H1 (cell line): Measurements from ENCODE around the gene SERPINB2. TPM values are rescaled to one million over a fixed set of nuclear protein-coding genes. Genes with fewer than 3 reads are reported as not detected.

Source experiments
- CTCF ChIA-PET: fragments of 300-600 bp; sonication (Branson Sonifier 250); formaldehyde crosslinking; loops from one replicate; lab custom pipeline; 2021; ENCODE audit not compliant: partially characterized antibody; lab: Charles Lee
- POLR2A ChIA-PET: fragments of 300-600 bp; sonication (Branson Sonifier 250); formaldehyde crosslinking; loops from one replicate; lab custom pipeline; 2021; ENCODE audit warnings: inconsistent platforms; ENCODE audit not compliant: partially characterized antibody; lab: Charles Lee
- DNase-seq, 2 experiments: peaks; one replicate each; pipeline versions ENCODE4 v3.0.0 to v3.0.0-alpha.2; 2010 to 2022; ENCODE audit warnings: low spot score in 2 of 2, low read depth in 1 of 2, mixed read lengths in 1 of 2
- FAIRE-seq: peaks from 2 replicates; lab custom pipeline; 2011; peaks lifted over from hg19 to GRCh38; lab: Jason Lieb, UNC
- H2AFZ ChIP-seq: 2 replicates; pipeline ENCODE4 v1.8.1; 2012; ENCODE audit warnings: low read length, inconsistent platforms
- H2AK5ac ChIP-seq: 2 replicates; pipeline ENCODE4 v1.6.1; 2013; ENCODE audit warnings: low read depth, low read length
- H2BK120ac ChIP-seq: replicated peaks from 2 replicates; pipeline ENCODE3; 2013; ENCODE audit warnings: low read depth, low read length, inconsistent platforms
- H2BK12ac ChIP-seq: 2 replicates; pipeline ENCODE4 v1.6.1; 2013; ENCODE audit warnings: low read depth, low read length
- H2BK15ac ChIP-seq: 2 replicates; pipeline ENCODE4 v1.6.1; 2013; ENCODE audit warnings: low read length
- H2BK20ac ChIP-seq: 2 replicates; pipeline ENCODE4 v1.6.1; 2013; ENCODE audit warnings: low read length
- H2BK5ac ChIP-seq: 2 replicates; pipeline ENCODE4 v1.6.1; 2013; ENCODE audit warnings: low read depth, low read length
- H3K14ac ChIP-seq: 2 replicates; pipeline ENCODE4 v1.6.1; 2013; ENCODE audit warnings: inconsistent platforms; ENCODE audit not compliant: insufficient read length
- H3K18ac ChIP-seq: 2 replicates; pipeline ENCODE4 v1.6.1; 2013; ENCODE audit warnings: low read length; ENCODE audit errors: extremely low read depth
- H3K23ac ChIP-seq: 2 replicates; pipeline ENCODE4 v1.6.1; 2013; ENCODE audit warnings: inconsistent platforms; ENCODE audit not compliant: insufficient read length
- H3K23me2 ChIP-seq: 2 replicates; pipeline ENCODE4 v1.6.1; 2013; ENCODE audit warnings: low read depth, low read length
- H3K27ac ChIP-seq: 2 replicates; pipeline ENCODE4 v1.6.1; 2011; ENCODE audit warnings: low read depth, low read length, inconsistent platforms
- H3K27me3 ChIP-seq, 4 experiments: replicated peaks in 1 of 4; 1 replicate in 1 of 4; 2 replicates in 3 of 4; pipeline versions ENCODE4 v1.6.1 to v1.8.1; 2011 to 2013; ENCODE audit warnings: low read length in 3 of 4, mild to moderate bottlenecking in 3 of 4, inconsistent platforms in 2 of 4, mixed read lengths in 2 of 4, moderate library complexity in 1 of 4; ENCODE audit not compliant: control insufficient read depth in 3 of 4, insufficient read depth in 3 of 4; ENCODE audit errors: extremely low read depth in 1 of 4
- H3K36me3 ChIP-seq, 4 experiments: 2 replicates each; pipeline versions ENCODE4 v1.6.1 to v1.8.1; 2011 to 2013; ENCODE audit warnings: mild to moderate bottlenecking in 4 of 4, low read length in 3 of 4, moderate library complexity in 2 of 4, control low read depth in 1 of 4, inconsistent platforms in 1 of 4; ENCODE audit not compliant: insufficient read depth in 4 of 4, control insufficient read depth in 2 of 4
- H3K4ac ChIP-seq: replicated peaks from 2 replicates; pipeline ENCODE3; 2013; ENCODE audit warnings: low read length, low read depth, mixed read lengths, inconsistent platforms; ENCODE audit not compliant: insufficient read length
- H3K4me1 ChIP-seq, 4 experiments: replicated peaks in 1 of 4; 1 replicate in 1 of 4; 2 replicates in 3 of 4; pipeline versions ENCODE4 v1.6.1 to v1.8.1; 2011 to 2013; ENCODE audit warnings: low read length in 3 of 4, inconsistent platforms in 2 of 4, mixed read lengths in 1 of 4; ENCODE audit not compliant: insufficient read depth in 4 of 4, control insufficient read depth in 3 of 4
- H3K4me2 ChIP-seq, 2 experiments: 2 replicates each; pipeline versions ENCODE4 v1.6.1 to v1.8.1; 2011 to 2013; ENCODE audit warnings: low read depth in 2 of 2, low read length in 2 of 2, control low read depth in 1 of 2, inconsistent platforms in 1 of 2, mild to moderate bottlenecking in 1 of 2; ENCODE audit not compliant: insufficient read depth in 1 of 2
- H3K4me3 ChIP-seq, 4 experiments: fragments of 200-600, 300-600 bp in 1 of 4; sonication (generic), shearing (Covaris generic), sonication (Bioruptor Twin) in 1 of 4; 2 replicates each; pipeline versions ENCODE4 v1.5.1 to v1.8.1; 2011 to 2016; ENCODE audit warnings: low read length in 4 of 4, low read depth in 3 of 4, control low read depth in 2 of 4, inconsistent platforms in 2 of 4, mild to moderate bottlenecking in 2 of 4, mixed read lengths in 1 of 4, moderate library complexity in 1 of 4; ENCODE audit not compliant: insufficient read depth in 2 of 4; ENCODE audit errors: extremely low read depth in 1 of 4
- H3K56ac ChIP-seq: replicated peaks from 2 replicates; pipeline ENCODE3; 2013; ENCODE audit warnings: low read depth, mild to moderate bottlenecking, mixed read lengths, low read length, inconsistent platforms; ENCODE audit not compliant: insufficient read length
- H3K79me1 ChIP-seq: 2 replicates; pipeline ENCODE4 v1.6.1; 2013; ENCODE audit warnings: low read depth, low read length, control low read depth
- H3K79me2 ChIP-seq, 2 experiments: 2 replicates each; pipeline versions ENCODE4 v1.6.1 to v1.8.1; 2012 to 2013; ENCODE audit warnings: low read length in 2 of 2, mild to moderate bottlenecking in 2 of 2, inconsistent platforms in 1 of 2; ENCODE audit not compliant: insufficient read depth in 2 of 2, control insufficient read depth in 1 of 2
- H3K9ac ChIP-seq, 4 experiments: replicated peaks in 1 of 4; 1 replicate in 1 of 4; 2 replicates in 3 of 4; pipeline versions ENCODE4 v1.6.1 to v1.8.1; 2011 to 2013; ENCODE audit warnings: low read depth in 3 of 4, low read length in 3 of 4, control low read depth in 2 of 4, mild to moderate bottlenecking in 2 of 4, moderate library complexity in 2 of 4, inconsistent platforms in 1 of 4; ENCODE audit errors: extremely low read depth in 1 of 4
- H3K9me3 ChIP-seq, 2 experiments: 2 replicates each; pipeline versions ENCODE4 v1.6.1 to v1.8.1; 2012 to 2013; ENCODE audit warnings: mild to moderate bottlenecking in 2 of 2, moderate library complexity in 2 of 2, control low read depth in 1 of 2, inconsistent platforms in 1 of 2, low read depth in 1 of 2, low read length in 1 of 2, mixed read lengths in 1 of 2; ENCODE audit not compliant: insufficient read depth in 2 of 2
- H4K20me1 ChIP-seq, 2 experiments: replicated peaks in 1 of 2; 2 replicates each; pipeline versions ENCODE3 to v1.8.1; 2011 to 2013; ENCODE audit warnings: inconsistent platforms in 2 of 2, low read length in 2 of 2, mild to moderate bottlenecking in 1 of 2; ENCODE audit not compliant: insufficient read depth in 2 of 2, control insufficient read depth in 1 of 2
- H4K5ac ChIP-seq: 2 replicates; pipeline ENCODE4 v1.6.1; 2013; ENCODE audit warnings: low read length, low read depth, mixed read lengths, inconsistent platforms; ENCODE audit not compliant: insufficient read length
- H4K8ac ChIP-seq: 2 replicates; pipeline ENCODE4 v1.8.0; 2013; ENCODE audit warnings: mild to moderate bottlenecking, moderate library complexity, low read length, inconsistent platforms; ENCODE audit not compliant: insufficient read depth; ENCODE audit errors: extremely low read depth
- H4K91ac ChIP-seq: replicated peaks from 2 replicates; pipeline ENCODE3; 2013; ENCODE audit warnings: low read length, mixed read lengths, inconsistent platforms; ENCODE audit not compliant: insufficient read length
- ATF3 ChIP-seq: IDR thresholded peaks from 2 replicates; pipeline ENCODE4 v1.6.1; 2011; ENCODE audit warnings: low read depth, mild to moderate bottlenecking, low read length; ENCODE audit not compliant: insufficient read depth
- BACH1 ChIP-seq: IDR thresholded peaks from 2 replicates; pipeline ENCODE4 v1.6.1; 2012; ENCODE audit warnings: low read length, improper control_type of control experiment
- BRCA1 ChIP-seq: IDR thresholded peaks from 2 replicates; pipeline ENCODE4 v1.6.1; 2012; ENCODE audit warnings: low read depth, low read length, improper control_type of control experiment
- CBX5 ChIP-seq: fragments of 300-800, 300-1000 bp; sonication (generic); IDR thresholded peaks from 2 replicates; pipeline ENCODE4 v1.7.1; 2016; ENCODE audit warnings: antibody characterized with exemption, low read length, low read depth
- FOSL1 ChIP-seq: IDR thresholded peaks from 2 replicates; pipeline ENCODE4 v1.6.1; 2011; ENCODE audit warnings: mild to moderate bottlenecking, low read depth, low read length, moderate library complexity; ENCODE audit not compliant: insufficient read depth
- HDAC6 ChIP-seq: IDR thresholded peaks from one replicate; pipeline ENCODE4 v1.7.1; 2012; ENCODE audit warnings: low read depth, mild to moderate bottlenecking, inconsistent platforms, low read length, moderate library complexity
- JUND ChIP-seq: IDR thresholded peaks from 2 replicates; pipeline ENCODE4 v1.6.1; 2011; ENCODE audit warnings: mild to moderate bottlenecking, improper control_type of control experiment, low read length
- NRF1 ChIP-seq: IDR thresholded peaks from 2 replicates; pipeline ENCODE4 v1.6.1; 2011; ENCODE audit warnings: mild to moderate bottlenecking, low read depth, low read length, improper control_type of control experiment
- PHF8 ChIP-seq: fragments of 200-600 bp; sonication (generic); conservative IDR thresholded peaks from 2 replicates; pipeline ENCODE4 v1.7.1; 2012; ENCODE audit warnings: low read depth, mild to moderate bottlenecking, inconsistent platforms, low read length, moderate library complexity
- SP4 ChIP-seq: IDR thresholded peaks from 2 replicates; pipeline ENCODE4 v1.6.1; 2012; ENCODE audit warnings: low read length, inconsistent platforms
- ZNF274 ChIP-seq: IDR thresholded peaks from 2 replicates; pipeline ENCODE4 v1.7.0; 2012; ENCODE audit warnings: low read length, borderline replicate concordance; ENCODE audit errors: extremely low read depth
- WGBS, 2 experiments: shearing (Covaris generic) in 1 of 2; methylation state at CpG; one replicate each; pipeline versions ENCODE4 v1.1.6 to v1.1.7; 2013 to 2015; ENCODE audit warnings: low lambda C conversion rate in 2 of 2, mixed read lengths in 2 of 2, inconsistent platforms in 1 of 2, low coverage in 1 of 2, missing lambda C conversion rate in 1 of 2; ENCODE audit not compliant: insufficient replicate concordance in 2 of 2, insufficient coverage in 1 of 2, insufficient read length in 1 of 2; ENCODE audit errors: extremely low coverage in 1 of 2, missing lambda C conversion rate in 1 of 2; 5-methylcytosine and 5-hydroxymethylcytosine counted together
- polyA plus RNA-seq, 7 experiments: library from polyadenylated mRNA; depleted of rRNA in 3 of 7; stranded (reverse) in 5 of 7; unstranded in 2 of 7; fragments of >200 nt in 5 of 7; fragments of 200-250 nt in 2 of 7; gene quantifications; 1 replicate in 5 of 7; 2 replicates in 1 of 7; 4 replicates in 1 of 7; pipeline versions ENCODE4 v1.2.1 to v1.2.3, GENCODE V29; 2011 to 2013; ENCODE audit warnings: missing spikeins in 2 of 7, mixed read lengths in 2 of 7
- total RNA-seq: library from RNA; stranded (reverse); fragmentation: NEBNext Ultra II Directional; extraction: Animal tissue kit (Norgen Biotek cat#: 25700); gene quantifications from 2 replicates; pipeline ENCODE4 v1.2.1, GENCODE V29; 2021

Gene SERPINB2
- total and polyA plus RNA-seq, 2 of the 8 experiments (the other 6 are each of a cell fraction or from before 2014, with no cell fraction given), result not detected

- no peak overlapping the region for H2AK5ac ChIP-seq
- no peak overlapping the region for H3K4me2 ChIP-seq
- H3K14ac ChIP-seq, result no peak overlapping the region
- no peak overlapping the region for H4K8ac ChIP-seq
- no peak overlapping the region for H3K9ac ChIP-seq
- FAIRE-seq, result no peak
- H3K18ac ChIP-seq, result no peak overlapping the region
- no peaks in the 10 kb centered on the region for H3K79me1 ChIP-seq
- CTCF ChIA-PET, result interaction anchor here (0.6 to 1.4 kb wide), 3 partner anchors 11 to 390 kb away, joined by 3 to 5 read pairs (median 4); no protein-coding TSS in a partner anchor
- 85% methylated on average over 5 of the region's 5 CpGs; no CpG with 5 or more reads in 1 of the 2 experiments for WGBS, 2 experiments
- H3K27me3 ChIP-seq, result no peaks in the 10 kb centered on the region
- no peak overlapping the region for H3K4ac ChIP-seq
- no peaks in the 10 kb centered on the region for H3K4me1 ChIP-seq
- no peaks in the 10 kb centered on the region for H3K9me3 ChIP-seq
- no peak overlapping the region for H2BK12ac ChIP-seq
- H2BK15ac ChIP-seq, result no peak overlapping the region
- H4K91ac ChIP-seq, result no peak overlapping the region
- no peaks in the 10 kb centered on the region for H4K20me1 ChIP-seq
- no peak overlapping the region for H2BK120ac ChIP-seq
- no peaks in the 10 kb centered on the region for H3K23me2 ChIP-seq
- no peak overlapping the region for H3K56ac ChIP-seq
- DNase-seq, result no peak
- H3K23ac ChIP-seq, result no peak overlapping the region
- H3K36me3 ChIP-seq, result no peaks in the 10 kb centered on the region
- no peak overlapping the region for H2AFZ ChIP-seq
- H2BK5ac ChIP-seq, result no peak overlapping the region
- no peak overlapping the region for H2BK20ac ChIP-seq
- H3K27ac ChIP-seq, result no peak overlapping the region
- H4K5ac ChIP-seq, result no peak overlapping the region
- no peak overlapping the region for H3K4me3 ChIP-seq
- H3K79me2 ChIP-seq, result no peaks in the 10 kb centered on the region
- POLR2A ChIA-PET, result no interaction called here
- no peak for TF ChIP-seq NRF1
- TF ChIP-seq JUND, result no peak
- TF ChIP-seq ATF3, result no peak
- TF ChIP-seq FOSL1, result no peak
- no peak for TF ChIP-seq PHF8
- TF ChIP-seq HDAC6, result no peak
- TF ChIP-seq BRCA1, result no peak
- TF ChIP-seq ZNF274, result no peak
- no peak for TF ChIP-seq SP4
- TF ChIP-seq BACH1, result no peak
- no peak for TF ChIP-seq CBX5
Measured at GRCh38 chr18:63890950-63891304, 3.4 kb downstream of the SERPINB2 start.
